Measurements from ENCODE around the gene PGLYRP1. TPM values are rescaled to one million over a fixed set of nuclear protein-coding genes. Genes with fewer than 3 reads are reported as not detected.

Gene PGLYRP1, protein sequence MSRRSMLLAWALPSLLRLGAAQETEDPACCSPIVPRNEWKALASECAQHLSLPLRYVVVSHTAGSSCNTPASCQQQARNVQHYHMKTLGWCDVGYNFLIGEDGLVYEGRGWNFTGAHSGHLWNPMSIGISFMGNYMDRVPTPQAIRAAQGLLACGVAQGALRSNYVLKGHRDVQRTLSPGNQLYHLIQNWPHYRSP
- total RNA-seq, result not detected in 2 replicates
- long read RNA-seq, result 0 reads

DNA sequence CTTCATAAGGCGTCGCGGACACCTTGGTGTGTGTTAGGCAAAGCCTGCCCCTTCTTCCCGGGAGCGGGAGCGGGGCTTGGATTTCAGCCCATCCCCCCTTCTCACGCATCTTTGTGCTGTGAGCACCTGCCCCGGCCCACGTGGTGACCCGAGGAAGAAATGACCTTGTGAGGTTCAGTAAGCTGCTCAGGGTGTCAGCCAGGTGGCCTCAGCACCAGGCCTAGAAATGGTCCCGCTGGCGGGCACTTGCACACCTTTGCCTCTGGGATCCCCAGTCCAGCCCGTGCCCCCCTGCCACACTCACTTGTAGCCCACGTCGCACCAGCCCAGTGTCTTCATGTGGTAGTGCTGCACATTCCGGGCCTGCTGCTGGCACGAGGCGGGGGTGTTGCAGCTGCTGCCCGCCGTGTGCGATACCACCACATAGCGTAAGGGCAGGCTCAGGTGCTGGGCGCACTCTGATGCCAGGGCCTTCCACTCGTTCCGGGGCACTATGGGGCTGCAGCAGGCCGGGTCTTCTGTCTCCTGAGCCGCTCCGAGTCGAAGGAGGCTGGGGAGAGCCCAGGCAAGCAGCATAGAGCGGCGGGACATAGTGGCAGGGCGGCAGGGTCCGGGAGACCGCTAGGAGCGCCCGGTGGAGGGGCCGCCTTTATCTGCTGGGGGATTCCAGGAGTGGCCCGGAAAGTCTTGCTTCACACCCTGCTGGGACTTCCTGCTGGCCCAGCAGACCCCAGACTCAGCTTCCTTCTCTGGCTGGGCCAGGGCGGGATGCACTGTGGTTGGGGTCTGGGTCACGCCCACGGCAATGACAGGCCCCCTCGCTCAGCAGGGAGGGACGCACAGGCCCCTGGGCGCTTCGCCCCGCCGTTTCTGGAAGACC is at the start of gene PGLYRP1:
Gene PGLYRP1 (minus strand): TSS at position 623 of the 880 bp plus-strand sequence. CDS start 32 bp downstream, at position 591.
- Mint-ChIP-seq H3K36me3 (ENCODE audit: unreplicated experiment) (no peaks in the 10 kb centered on the region), H3K27me3 (ENCODE audit: unreplicated experiment) (no peaks in the 10 kb centered on the region), H3K4me1 (ENCODE audit: unreplicated experiment) (no peaks in the 10 kb centered on the region), H3K27ac (ENCODE audit: unreplicated experiment) (no peak within 1 kb of the TSS), H3K9me3 (ENCODE audit: unreplicated experiment) (no peaks in the 10 kb centered on the region), H3K4me3 (ENCODE audit: unreplicated experiment) (no peak within 1 kb of the TSS)
- TF ChIP-seq, protein P1, sequence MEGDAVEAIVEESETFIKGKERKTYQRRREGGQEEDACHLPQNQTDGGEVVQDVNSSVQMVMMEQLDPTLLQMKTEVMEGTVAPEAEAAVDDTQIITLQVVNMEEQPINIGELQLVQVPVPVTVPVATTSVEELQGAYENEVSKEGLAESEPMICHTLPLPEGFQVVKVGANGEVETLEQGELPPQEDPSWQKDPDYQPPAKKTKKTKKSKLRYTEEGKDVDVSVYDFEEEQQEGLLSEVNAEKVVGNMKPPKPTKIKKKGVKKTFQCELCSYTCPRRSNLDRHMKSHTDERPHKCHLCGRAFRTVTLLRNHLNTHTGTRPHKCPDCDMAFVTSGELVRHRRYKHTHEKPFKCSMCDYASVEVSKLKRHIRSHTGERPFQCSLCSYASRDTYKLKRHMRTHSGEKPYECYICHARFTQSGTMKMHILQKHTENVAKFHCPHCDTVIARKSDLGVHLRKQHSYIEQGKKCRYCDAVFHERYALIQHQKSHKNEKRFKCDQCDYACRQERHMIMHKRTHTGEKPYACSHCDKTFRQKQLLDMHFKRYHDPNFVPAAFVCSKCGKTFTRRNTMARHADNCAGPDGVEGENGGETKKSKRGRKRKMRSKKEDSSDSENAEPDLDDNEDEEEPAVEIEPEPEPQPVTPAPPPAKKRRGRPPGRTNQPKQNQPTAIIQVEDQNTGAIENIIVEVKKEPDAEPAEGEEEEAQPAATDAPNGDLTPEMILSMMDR (IDR thresholded peaks at IDR 0.05), result no peak
- DNase-seq (ENCODE audit: extremely low spot score, unreplicated experiment), result no peak

DNA sequence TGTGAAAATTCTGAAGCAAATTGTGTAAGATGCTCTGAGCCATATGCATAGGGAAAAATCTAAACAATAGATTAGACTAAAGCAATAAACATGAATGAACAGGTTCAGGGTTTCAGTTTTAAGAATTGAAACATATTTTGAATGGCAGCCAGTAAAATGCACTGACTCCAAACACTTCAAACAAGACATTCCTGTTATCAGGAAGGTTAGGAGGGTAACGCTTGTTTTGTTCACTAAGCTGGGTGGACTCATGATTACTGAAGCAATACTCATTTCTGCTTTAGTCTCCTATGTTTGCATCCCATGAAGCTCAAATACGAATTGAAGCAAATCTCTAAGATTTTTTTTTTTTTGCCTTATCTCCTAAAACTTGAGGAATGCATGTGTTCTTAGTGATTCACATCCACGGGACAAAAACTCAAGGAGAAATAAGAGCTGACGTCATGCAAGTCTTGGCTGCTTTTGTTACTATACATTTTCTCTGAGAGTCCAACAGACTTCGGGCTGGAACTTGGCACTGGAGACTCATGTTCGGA is 47.0 kb upstream of the PGLYRP1 start:
- H3K9me3 Mint-ChIP-seq (ENCODE audit: unreplicated experiment), result no peaks in the 10 kb centered on the region
- no peaks in the 10 kb centered on the region for H3K36me3 Mint-ChIP-seq (ENCODE audit: unreplicated experiment)
- H3K4me3 Mint-ChIP-seq (ENCODE audit: unreplicated experiment), result no peak overlapping the region
- H3K4me1 Mint-ChIP-seq (ENCODE audit: unreplicated experiment), result peaks cover 5% of the 10 kb centered on the region
- TF ChIP-seq, protein P1 (IDR thresholded peaks at IDR 0.05), result no peak
- no peak for DNase-seq (ENCODE audit: extremely low spot score, unreplicated experiment)
- H3K27ac Mint-ChIP-seq (ENCODE audit: unreplicated experiment), result no peak overlapping the region
- H3K27me3 Mint-ChIP-seq (ENCODE audit: unreplicated experiment), result peaks cover 86% of the 10 kb centered on the region

DNA sequence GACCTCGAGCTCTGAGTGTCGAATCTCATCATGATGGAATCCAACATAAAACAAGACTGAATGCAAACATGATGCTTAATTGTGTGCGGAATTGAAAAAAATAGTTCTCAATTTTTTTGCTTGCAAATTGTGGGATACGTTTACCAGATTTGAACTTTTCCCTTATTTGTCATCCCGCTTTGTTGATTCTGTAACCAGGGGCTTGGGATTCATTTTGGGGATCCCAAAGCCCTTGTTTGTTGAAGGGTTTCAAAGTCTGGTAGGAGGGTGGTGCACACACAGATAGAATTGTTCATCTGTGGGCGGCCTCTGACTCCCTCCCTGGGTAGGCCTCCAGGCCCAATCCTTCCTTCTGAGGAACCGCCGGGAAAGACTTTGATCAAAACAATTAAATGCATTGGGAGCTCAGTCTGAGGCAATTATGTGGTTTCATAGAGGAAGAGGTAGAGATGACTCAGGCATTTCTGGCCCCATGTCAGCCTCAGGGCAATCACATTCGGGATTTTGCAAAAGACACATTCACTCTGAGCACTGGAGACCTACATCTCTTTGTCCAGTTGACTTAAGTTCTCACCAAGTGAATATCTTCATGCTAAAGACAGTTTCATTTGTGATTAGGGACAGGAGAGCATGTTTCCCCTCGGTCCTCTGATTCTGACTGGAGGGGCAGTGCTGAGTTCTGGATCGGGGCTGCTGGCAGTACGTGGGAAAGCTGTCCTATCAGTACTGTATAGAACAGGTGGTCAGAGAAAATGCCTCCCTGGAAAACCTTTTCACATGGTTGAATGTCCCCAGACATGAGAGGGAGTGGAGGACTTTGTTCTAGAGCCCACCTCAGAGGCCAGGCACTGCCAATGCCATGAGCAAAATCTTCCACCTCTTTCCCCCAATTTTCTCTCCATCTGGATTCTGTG is 45.7 kb upstream of the PGLYRP1 start:
- TF ChIP-seq, protein P1 (IDR thresholded peaks at IDR 0.05), result no peak
- Mint-ChIP-seq H3K4me1 (ENCODE audit: unreplicated experiment) (peaks cover 5% of the 10 kb centered on the region), H3K36me3 (ENCODE audit: unreplicated experiment) (no peaks in the 10 kb centered on the region), H3K9me3 (ENCODE audit: unreplicated experiment) (no peaks in the 10 kb centered on the region), H3K4me3 (ENCODE audit: unreplicated experiment) (no peak overlapping the region), H3K27ac (ENCODE audit: unreplicated experiment) (no peak overlapping the region), H3K27me3 (ENCODE audit: unreplicated experiment) (peaks cover 84% of the 10 kb centered on the region)
- no peak for DNase-seq (ENCODE audit: extremely low spot score, unreplicated experiment)

DNA sequence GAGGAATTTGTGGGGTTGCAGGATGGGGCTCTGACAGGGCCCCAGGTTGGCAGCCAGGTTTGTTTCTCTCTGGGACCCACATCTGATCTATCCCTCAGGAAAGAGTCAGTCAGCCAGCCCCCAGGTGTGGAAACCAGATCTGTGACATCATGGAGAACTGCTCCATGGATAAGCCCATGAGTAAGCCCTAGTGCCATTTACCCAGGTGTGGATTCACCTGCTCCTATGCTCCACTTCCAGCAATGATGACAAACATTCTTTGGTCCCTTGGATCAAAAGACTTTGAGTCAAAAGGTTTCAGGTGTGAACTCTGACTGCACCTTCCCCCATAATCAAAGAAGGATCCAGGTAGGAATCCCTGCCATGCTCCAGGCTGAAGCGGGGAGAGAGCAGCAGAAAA is 44.8 kb upstream of the PGLYRP1 start:
- Mint-ChIP-seq H3K27ac (ENCODE audit: unreplicated experiment) (no peak overlapping the region), H3K36me3 (ENCODE audit: unreplicated experiment) (no peaks in the 10 kb centered on the region), H3K27me3 (ENCODE audit: unreplicated experiment) (peaks cover 81% of the 10 kb centered on the region), H3K4me3 (ENCODE audit: unreplicated experiment) (no peak overlapping the region), H3K9me3 (ENCODE audit: unreplicated experiment) (no peaks in the 10 kb centered on the region), H3K4me1 (ENCODE audit: unreplicated experiment) (peaks cover 5% of the 10 kb centered on the region)
- no peak for DNase-seq (ENCODE audit: extremely low spot score, unreplicated experiment)
- TF ChIP-seq, protein P1 (IDR thresholded peaks at IDR 0.05), result no peak

All from osteocyte (in vitro differentiated cells).